ENCODE measurements around the gene LYRM9.

Gene LYRM9

DNA sequence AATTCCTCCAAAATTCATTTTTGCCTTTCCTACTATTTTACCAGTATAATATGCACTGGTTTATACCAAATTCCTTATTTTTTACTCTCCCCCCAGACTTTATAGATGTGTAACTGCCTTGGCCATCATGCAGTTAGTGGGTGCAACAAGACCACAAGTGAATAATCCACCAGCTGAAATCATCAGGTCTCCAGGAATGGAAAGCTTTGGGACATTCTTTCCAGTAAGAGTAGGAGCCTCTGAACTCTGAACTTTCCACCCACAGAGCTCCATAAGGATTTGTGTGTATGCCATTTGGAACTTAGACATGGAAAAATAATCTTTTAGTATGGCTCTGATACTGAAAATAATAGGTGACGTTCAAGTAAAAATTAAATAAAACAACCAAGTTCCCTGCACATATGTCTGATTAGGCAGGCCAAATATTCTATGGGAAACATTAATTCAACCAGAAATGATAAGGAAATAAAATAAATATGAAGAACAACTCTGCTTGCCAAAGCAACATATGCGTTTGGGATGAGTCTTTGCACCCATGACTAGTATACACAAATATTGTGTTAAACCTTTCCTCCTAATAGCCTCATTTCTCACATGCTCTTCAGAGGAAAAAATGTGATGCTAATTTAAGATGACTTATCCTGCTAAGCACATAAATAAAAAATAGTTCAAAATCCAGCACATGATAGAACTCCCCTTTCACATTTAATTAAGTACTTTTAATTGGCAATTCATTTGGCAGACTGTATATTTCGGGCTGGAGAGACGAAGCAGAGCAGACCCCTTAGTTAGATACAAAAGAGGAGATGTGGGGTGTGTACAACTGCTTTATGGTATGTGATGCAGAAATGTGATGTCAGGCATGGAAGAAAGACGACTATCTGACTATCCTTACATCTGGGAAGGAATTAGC, 11.6 kb upstream of the LYRM9 start:
- CTCF ChIA-PET: interaction anchor here (0.7 to 0.8 kb wide), 2 partner anchors 11 kb away, joined by 3 to 4 read pairs; no protein-coding TSS in a partner anchor
- TF ChIP-seq CTCF (IDR thresholded peaks at IDR 0.05; ENCODE audit: insufficient read depth, low read length, missing control alignments): no peak
- no peak for DNase-seq (ENCODE audit: low read depth, low spot score)
- H3K4me3 ChIP-seq (ENCODE audit: low read depth, low read length): no peak overlapping the region
- POLR2A ChIA-PET: no interaction called here

DNA sequence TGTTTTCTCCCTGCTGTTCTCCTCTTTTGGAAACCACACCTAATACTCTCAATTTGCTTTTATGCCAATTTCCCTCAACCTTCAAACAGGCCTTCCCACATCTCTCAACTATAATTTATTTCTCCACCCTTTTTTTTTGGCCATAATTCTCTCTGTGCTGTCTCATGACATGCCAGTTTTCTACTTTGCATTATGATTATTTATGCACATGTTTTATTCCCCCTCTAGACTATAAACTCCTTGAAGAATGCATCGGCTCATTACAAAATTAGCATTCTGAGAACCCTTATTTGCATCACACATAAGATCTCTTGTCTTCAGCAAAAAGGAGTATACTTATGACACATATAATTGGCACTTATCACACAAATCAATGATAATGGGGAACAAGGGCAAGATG, 10.9 kb upstream of the LYRM9 start:
- no peak for TF ChIP-seq CTCF (IDR thresholded peaks at IDR 0.05; ENCODE audit: insufficient read depth, low read length, missing control alignments)
- no peak overlapping the region for H3K4me3 ChIP-seq (ENCODE audit: low read depth, low read length)
- POLR2A ChIA-PET: no interaction called here
- CTCF ChIA-PET: interaction anchor here (0.8 kb wide), 1 partner anchor 10 kb away, joined by 4 read pairs; no protein-coding TSS in a partner anchor
- no peak for DNase-seq (ENCODE audit: low read depth, low spot score)

DNA sequence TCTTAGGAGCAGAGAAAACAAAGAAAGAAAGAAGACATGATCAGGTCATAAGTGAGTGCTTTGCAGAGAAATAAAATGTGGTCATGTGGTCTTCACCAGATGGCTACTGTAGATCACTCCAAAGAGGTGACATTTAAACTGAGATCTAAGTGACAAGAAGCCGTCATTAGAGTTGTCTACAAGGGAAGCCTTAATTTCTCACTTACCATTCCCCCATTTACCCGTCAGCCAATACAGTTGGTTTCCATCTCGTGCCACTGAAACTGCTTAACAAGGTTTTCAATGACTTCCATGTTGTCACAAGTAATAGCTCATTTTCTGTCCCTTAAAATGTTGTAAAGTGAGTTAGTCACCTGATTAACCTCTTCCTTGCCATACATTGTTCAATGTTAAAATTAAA, 6.4 kb upstream of the LYRM9 start:
- H3K4me3 ChIP-seq (ENCODE audit: low read depth, low read length): no peak overlapping the region
- POLR2A ChIA-PET: no interaction called here
- no peak for DNase-seq (ENCODE audit: low read depth, low spot score)
- no peak for TF ChIP-seq CTCF (IDR thresholded peaks at IDR 0.05; ENCODE audit: insufficient read depth, low read length, missing control alignments)
- CTCF ChIA-PET: interaction anchor here (1.3 kb wide), 1 partner anchor 19 kb away, joined by 5 read pairs; no protein-coding TSS in a partner anchor

- CTCF ChIA-PET: no interaction called here
- no peak for DNase-seq (ENCODE audit: low read depth, low spot score)
- no peak overlapping the region for H3K4me3 ChIP-seq (ENCODE audit: low read depth, low read length)
- no peak for TF ChIP-seq CTCF (IDR thresholded peaks at IDR 0.05; ENCODE audit: insufficient read depth, low read length, missing control alignments)
- POLR2A ChIA-PET: no interaction called here
Measured at GRCh38 chr17:27898096-27898495, 4.9 kb upstream of the LYRM9 start.

- TF ChIP-seq CTCF (IDR thresholded peaks at IDR 0.05; ENCODE audit: insufficient read depth, low read length, missing control alignments): no peak
- ChIA-PET CTCF (no interaction called here), POLR2A (no interaction called here)
- DNase-seq (ENCODE audit: low read depth, low spot score): no peak
- H3K4me3 ChIP-seq (ENCODE audit: low read depth, low read length): no peak overlapping the region
Measured at GRCh38 chr17:27896701-27897100, 3.5 kb upstream of the LYRM9 start.

DNA sequence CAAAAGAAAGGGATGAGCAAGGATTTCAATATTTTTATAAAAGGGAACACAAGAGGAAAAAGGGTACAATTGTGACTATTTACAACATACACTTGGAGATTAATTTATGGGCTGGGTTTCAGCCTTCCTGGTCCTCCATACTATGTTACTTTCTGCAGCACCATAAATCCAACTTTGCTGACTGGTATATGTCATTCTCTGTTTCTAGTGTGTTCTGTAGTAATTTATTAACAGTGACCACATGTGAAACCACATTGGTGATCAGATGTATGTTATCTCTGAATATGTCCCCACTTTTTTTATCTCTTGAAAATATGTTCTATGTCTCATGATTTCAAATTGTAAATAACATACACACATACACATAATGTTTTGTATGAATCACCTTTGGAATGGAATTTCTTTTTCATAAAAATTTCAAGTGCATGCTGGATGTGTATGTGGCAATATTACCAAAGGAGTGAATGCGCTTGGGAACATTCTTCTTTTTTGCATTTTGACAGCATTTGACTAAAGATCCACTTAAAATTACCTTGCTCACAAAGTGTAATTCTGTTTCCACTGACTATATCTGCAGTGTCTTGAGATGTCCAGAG, 2.9 kb upstream of the LYRM9 start:
- ChIA-PET POLR2A (no interaction called here), CTCF (no interaction called here)
- TF ChIP-seq CTCF (IDR thresholded peaks at IDR 0.05; ENCODE audit: insufficient read depth, low read length, missing control alignments): no peak
- no peak overlapping the region for H3K4me3 ChIP-seq (ENCODE audit: low read depth, low read length)
- DNase-seq (ENCODE audit: low read depth, low spot score): no peak

Measured in AG04449 (cell line).